Stimulated activated CD8-positive, alpha-beta memory T cell treated with anti-CD3 and anti-CD28 coated beads, Interleukin-4, amount 100 ng/mL, for 4 hours (primary cell): Measurements from ENCODE around the gene THEMIS2.
"Not testable (repeated sequence)": the region's sequence is repeated elsewhere in the genome, so short reads cannot be mapped to it uniquely, and the experiment has no call there.

Experiments used
- DNase-seq, 2 donors: peaks; one replicate each; pipeline ENCODE4 v3.0.0-alpha.2; 2020; ENCODE audit warnings: low read depth in 2 of 2, low spot score in 1 of 2

The THEMIS2 gene

GRCh38 chr1:27862671-27863537, 9.4 kb upstream of the THEMIS2 start:
- no peak for DNase-seq

- no peak for DNase-seq
Observed at GRCh38 chr1:27863538-27863915, 8.8 kb upstream of the THEMIS2 start.

DNA sequence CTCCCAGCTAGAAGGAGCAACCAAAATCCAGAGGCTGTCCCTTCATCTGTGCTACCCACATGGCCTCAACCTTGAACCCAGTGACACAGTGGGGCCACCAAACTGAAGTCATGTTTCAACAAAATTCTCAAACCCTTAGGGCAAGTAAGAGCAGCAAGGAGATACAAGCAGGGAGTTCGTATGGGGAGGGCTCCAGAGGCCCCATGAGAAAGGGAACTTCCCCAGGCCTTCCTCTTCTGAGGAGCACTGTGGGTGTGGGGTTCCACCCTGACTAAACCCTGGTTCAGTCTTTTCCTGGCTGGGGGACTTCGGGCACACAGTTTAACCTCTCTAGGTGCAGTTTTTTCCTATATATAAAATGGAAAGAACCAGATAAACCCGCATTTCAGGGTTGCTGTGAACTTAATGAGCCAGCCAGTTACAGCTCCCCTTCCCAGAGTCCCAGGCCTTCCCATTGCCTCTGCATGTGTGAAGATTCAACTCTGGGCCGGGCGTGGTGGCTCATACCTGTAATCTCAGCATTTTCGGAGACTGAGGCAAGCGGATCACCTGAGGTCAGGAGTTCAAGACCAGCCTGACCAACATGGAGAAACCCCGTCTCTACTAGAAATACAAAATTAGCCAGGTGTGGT, 8.0 kb upstream of the THEMIS2 start:
- DNase-seq: no peak

GRCh38 chr1:27865821-27866220, 6.5 kb upstream of the THEMIS2 start:
- DNase-seq: no peak

- no peak for DNase-seq
Observed at GRCh38 chr1:27868556-27868931, 3.8 kb upstream of the THEMIS2 start.

DNA sequence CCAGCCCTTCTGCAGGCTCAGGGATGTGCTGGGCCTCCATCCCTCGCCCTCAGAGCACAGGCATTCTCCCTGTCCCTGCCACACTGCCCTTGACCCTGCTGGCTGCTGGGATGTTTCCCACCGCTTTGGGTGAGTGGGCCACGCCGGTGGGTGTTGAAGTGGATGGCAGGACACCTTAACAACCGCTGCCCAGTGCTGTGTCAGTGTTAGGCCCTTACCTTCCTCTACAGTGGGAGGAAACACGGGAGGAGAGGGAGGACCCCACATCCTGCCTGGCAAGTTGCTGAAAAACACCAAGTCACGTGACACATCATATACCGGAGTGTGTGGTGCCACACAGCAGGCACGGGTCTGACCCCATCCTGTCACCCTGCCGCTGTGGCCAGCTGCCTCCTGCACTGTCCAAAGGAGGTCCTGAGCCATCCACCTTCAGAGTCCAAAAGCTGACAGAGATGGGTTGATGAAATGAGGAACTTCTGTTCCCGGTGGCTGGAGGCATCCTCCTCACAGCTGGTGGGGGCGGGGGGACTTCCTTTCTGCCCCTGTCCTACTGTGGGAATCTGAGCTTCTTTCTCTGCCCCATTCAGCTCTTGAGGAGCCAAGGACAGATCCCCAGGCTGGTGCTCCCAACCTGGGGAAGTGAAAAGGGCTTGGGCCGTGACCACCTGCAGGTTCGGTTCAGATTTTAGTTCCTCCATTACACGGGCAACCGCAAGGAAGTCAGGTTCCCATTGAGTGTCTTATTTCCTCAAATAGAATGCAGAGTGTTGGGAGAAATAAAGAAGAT, 3.2 kb upstream of the THEMIS2 start:
- peak in 1 of 2 donors; percentile 51 for DNase-seq

- no peak for DNase-seq
Observed at GRCh38 chr1:27869719-27870085, 2.6 kb upstream of the THEMIS2 start.

DNA sequence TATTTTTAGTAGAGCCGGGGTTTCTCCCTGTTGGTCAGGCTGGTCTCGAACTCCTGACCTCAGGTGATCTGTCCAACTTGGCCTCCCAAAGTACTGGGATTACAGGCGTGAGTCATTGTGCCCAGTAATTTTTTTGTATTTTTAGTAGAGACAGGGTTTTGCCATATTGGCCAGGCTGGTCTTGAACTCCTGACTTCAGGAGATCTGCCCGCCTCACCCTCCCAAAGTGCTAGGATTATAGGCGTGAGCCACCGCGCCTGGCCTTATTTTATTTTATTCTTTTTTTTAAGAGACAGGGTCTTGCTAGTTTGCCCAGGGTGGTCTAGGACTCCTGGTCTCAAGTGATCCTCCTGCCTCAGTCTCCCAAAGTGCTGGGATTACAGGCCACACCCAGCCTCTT, 1.3 kb upstream of the THEMIS2 start:
- not testable (repeated sequence) for DNase-seq

DNA sequence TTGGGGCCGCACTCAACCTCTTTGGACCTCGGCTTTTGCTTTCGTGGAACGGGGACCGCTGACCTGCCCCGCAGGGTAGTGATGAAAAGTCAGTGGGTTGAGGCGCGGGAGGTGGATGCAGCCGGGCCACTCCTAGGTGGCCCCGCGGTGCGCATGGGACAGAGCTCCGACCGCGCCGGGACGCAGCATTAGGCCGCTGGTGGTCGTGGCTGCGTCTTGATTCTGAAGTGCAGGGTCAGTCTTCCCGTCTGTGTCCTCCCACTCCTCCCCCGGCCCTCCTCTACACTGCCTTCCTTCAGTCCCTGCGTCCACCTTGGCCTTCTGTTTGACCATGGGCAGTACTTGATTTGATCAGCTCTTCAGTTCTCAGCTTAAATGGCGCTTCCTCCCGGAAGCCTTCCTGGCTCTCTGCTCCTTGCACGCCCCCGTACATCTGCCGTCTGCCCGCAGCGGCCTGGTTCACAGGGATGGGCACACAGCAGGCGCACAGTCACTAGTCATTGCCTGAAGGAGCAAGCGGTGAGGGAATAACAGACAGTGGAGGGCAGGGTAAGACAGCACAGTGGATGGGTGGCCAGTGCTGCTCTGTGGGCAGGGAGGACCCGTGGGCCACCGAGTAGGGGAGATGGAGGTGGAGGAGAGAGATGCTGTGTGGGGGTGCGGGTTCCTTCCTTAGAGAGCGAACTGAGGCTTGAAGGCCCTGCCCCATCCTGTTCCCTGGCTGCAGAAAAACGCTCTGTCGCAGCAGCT, 633 bp downstream of the THEMIS2 start:
- no peak for DNase-seq

DNA sequence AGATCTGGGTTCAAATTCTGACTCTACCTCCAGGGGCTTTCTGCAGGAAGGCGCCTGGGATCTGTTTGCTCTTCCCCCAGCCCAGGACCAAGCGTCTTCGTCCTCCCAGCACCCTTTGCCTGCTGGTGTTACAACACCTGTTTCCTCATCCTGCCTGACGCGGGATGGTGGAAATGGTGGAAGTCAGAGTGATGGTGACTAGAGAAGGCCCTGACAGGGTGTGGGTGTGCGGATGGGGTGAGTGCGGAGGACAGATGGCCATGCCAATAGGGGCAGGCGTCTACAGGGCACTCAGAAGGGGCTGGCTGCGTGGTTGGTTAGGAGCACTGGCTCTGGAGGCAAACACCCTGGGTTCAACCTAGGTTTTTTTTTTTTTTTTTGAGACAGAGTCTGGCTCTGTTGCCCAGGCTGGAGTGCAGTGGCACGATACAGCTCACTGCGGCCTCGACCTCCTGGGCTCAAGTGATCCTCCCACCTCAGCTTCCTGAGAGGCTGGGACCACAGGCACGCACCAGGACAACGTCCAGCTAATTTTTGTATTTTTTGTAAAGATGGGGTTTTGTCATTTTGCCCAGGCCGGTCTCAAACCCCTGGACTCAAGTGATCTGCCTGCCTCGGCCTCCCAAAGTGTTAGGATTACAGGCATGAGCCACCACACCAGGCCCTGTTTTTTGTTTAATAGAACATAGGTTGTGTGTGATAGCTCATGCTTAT, 1.5 kb downstream of the THEMIS2 start:
- DNase-seq: no peak

GRCh38 chr1:27876341-27877114, 4.2 kb downstream of the THEMIS2 start:
- no peak for DNase-seq

DNA sequence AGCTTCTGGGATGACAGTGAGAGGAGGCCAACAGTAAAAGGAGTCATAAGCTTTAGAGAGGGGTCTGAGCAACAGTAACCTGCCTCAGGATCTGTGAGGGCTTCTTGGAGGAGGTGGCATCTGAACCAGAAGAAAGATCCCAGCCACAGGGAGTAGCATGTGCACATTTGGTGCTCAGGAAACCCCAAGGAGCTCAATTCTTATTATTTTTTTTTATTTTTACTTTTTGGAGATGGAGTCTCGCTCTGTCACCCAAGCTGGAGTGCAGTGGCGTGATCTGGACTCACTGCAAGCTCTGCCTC, 4.7 kb downstream of the THEMIS2 start:
- DNase-seq: no peak

- no peak for DNase-seq
Observed at GRCh38 chr1:27878039-27878438, 5.7 kb downstream of the THEMIS2 start.

DNA sequence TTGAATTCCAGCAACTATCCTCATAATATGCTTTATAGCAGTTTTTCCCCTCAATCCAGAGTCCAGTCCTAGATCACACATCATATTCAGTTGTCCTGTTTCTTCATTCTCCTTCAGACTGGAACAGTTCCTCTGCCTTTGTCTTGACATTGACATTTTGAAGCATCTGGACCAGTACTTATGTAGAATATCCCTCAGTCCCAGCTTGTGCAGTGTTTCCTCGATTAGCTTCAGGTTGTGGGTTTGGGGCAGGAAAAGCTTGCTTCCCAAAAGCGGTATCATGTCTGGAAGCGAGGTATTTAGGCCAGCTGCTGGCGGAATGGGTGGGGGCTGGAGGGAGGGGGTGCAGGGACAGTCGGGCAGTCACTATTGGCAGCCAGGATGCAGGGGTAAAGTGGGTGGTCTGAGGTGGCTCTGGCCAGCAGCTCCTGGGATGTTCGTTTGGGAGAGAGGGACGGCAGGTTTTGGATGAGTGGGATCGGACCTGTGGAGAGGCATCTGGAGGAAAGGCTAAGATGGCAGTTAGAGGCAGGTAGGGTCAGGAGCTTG, 6.5 kb downstream of the THEMIS2 start:
- DNase-seq: no peak

DNA sequence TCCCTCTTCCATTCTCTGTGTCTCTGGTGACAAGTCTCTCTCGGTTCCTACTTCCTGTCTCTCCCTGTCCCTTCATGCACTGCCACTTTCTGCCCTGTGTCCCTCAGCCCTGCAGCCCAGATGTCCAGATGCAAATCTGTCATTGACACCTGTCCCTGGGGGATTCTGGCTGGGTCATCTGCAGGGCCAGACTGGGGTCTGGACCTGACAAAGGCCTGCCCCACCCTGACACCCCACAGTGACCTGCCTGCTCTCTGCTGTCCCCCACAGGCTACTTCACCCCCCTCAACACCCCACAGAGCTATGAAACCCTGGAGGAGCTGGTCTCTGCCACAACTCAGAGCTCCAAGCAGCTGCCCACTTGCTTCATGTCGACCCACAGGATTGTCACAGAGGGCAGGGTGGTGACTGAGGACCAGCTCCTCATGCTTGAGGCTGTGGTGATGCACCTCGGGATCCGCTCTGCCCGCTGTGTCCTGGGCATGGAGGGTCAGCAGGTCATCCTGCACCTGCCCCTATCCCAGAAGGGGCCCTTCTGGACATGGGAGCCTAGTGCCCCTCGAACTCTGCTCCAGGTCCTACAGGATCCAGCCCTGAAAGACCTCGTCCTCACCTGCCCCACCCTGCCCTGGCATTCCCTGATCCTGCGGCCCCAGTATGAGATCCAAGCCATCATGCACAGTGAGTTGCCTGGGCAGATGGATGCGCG, 7.2 kb downstream of the THEMIS2 start:
- no peak for DNase-seq

DNA sequence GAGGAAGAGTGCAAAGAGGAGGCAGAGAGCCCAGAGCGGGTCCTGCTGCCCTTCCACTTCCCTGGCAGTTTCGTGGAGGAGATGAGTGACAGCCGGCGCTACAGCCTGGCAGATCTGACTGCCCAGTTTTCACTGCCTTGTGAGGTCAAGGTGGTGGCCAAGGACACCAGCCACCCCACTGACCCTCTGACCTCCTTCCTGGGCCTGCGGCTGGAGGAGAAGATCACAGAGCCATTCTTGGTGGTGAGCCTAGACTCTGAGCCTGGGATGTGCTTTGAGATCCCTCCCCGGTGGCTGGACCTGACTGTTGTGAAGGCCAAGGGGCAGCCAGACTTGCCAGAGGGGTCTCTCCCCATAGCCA, 10.2 kb downstream of the THEMIS2 start:
- DNase-seq: no peak

- DNase-seq: no peak
Observed at GRCh38 chr1:27883536-27883935, 11.2 kb downstream of the THEMIS2 start.

- DNase-seq: no peak
Observed at GRCh38 chr1:27884006-27884954, 11.9 kb downstream of the THEMIS2 start.
